Right atrium auricular region (tissue), 2 donors: Measurements from ENCODE around the gene KCNAB1. TPM values are rescaled to one million over a fixed set of nuclear protein-coding genes. Genes with fewer than 3 reads are reported as not detected.

Experiments
- DNase-seq: peaks from one replicate; pipeline ENCODE4 v3.0.0-alpha.2; 2019; ENCODE audit warnings: low spot score
- H3K27ac ChIP-seq, 2 donors: fragments of 200-600 bp; sonication (generic); 1 replicate in 1 of 2; 2 replicates in 1 of 2; pipeline ENCODE4 v1.5.1; 2016 to 2019
- H3K27me3 ChIP-seq, 2 donors: fragments of 200-600 bp; sonication (generic); one replicate each; pipeline versions ENCODE4 v1.5.1 to v1.6.0; 2017 to 2019
- H3K36me3 ChIP-seq: fragments of 200-600 bp; sonication (generic); one replicate; pipeline ENCODE4 v1.5.1; 2016
- H3K4me1 ChIP-seq, 2 donors: fragments of 200-600 bp; sonication (generic); one replicate each; pipeline versions ENCODE4 v1.5.1 to v1.6.0; 2017 to 2019
- H3K4me3 ChIP-seq, 2 donors: fragments of 200-600 bp; sonication (generic); 1 replicate in 1 of 2; 2 replicates in 1 of 2; pipeline ENCODE4 v1.5.1; 2017 to 2019; ENCODE audit warnings: mild to moderate bottlenecking in 1 of 2, moderate library complexity in 1 of 2
- H3K9me3 ChIP-seq, 2 donors: fragments of 200-600 bp; sonication (generic); one replicate each; pipeline ENCODE4 v1.5.1; 2019
- CTCF ChIP-seq, 2 donors: fragments of 200-600 bp; sonication (generic); IDR thresholded peaks; one replicate each; pipeline ENCODE4 v1.5.1; 2019; ENCODE audit warnings: antibody characterized with exemption in 2 of 2
- total RNA-seq, 2 donors: library from RNA; depleted of rRNA; stranded (reverse); fragments of >200 nt; gene quantifications; one replicate each; pipeline ENCODE4 v1.1.0, GENCODE V29; 2016

KCNAB1 gene
- total RNA-seq, 2 donors from 2014 or later, result 2.0 to 3.2 TPM

- no peak overlapping the region for H3K4me3 ChIP-seq
- no peak for TF ChIP-seq CTCF (IDR thresholded peaks at IDR 0.05)
- no peaks in the 10 kb centered on the region for H3K36me3 ChIP-seq
- no peak for DNase-seq
- H3K27ac ChIP-seq, result no peak overlapping the region
- H3K4me1 ChIP-seq, result no peaks in the 10 kb centered on the region
- no peaks in the 10 kb centered on the region for H3K9me3 ChIP-seq
- H3K27me3 ChIP-seq, result no peaks in the 10 kb centered on the region
Measured at GRCh38 chr3:156472684-156473083, 352.3 kb downstream of the KCNAB1 start.

GRCh38 chr3:156473341-156473740 lies 353.0 kb downstream of the KCNAB1 start:
- Histone ChIP-seq H3K36me3 (no peaks in the 10 kb centered on the region), H3K27ac (no peak overlapping the region), H3K9me3 (no peaks in the 10 kb centered on the region), H3K4me1 (no peaks in the 10 kb centered on the region), H3K27me3 (no peaks in the 10 kb centered on the region), H3K4me3 (no peak overlapping the region)
- no peak for DNase-seq
- no peak for TF ChIP-seq CTCF (IDR thresholded peaks at IDR 0.05)

GRCh38 chr3:156474560-156475389 lies 354.4 kb downstream of the KCNAB1 start:
- H3K27ac ChIP-seq, result no peak overlapping the region
- TF ChIP-seq CTCF (IDR thresholded peaks at IDR 0.05), result peak in 1 of 2 donors; percentile 43
- no peaks in the 10 kb centered on the region for H3K27me3 ChIP-seq
- no peaks in the 10 kb centered on the region for H3K4me1 ChIP-seq
- H3K36me3 ChIP-seq, result no peaks in the 10 kb centered on the region
- H3K4me3 ChIP-seq, result no peak overlapping the region
- no peak for DNase-seq
- no peaks in the 10 kb centered on the region for H3K9me3 ChIP-seq

GRCh38 chr3:156477323-156477722 lies 356.9 kb downstream of the KCNAB1 start:
- TF ChIP-seq CTCF (IDR thresholded peaks at IDR 0.05), result no peak
- no peak for DNase-seq
- H3K4me1 ChIP-seq, result no peaks in the 10 kb centered on the region

GRCh38 chr3:156478891-156479290 lies 358.5 kb downstream of the KCNAB1 start:
- Histone ChIP-seq H3K27me3 (no peaks in the 10 kb centered on the region), H3K9me3 (no peaks in the 10 kb centered on the region), H3K4me3 (no peak overlapping the region), H3K36me3 (no peaks in the 10 kb centered on the region), H3K4me1 (peaks cover 0 to 7% of the 10 kb centered on the region in 2 donors), H3K27ac (no peak overlapping the region)
- no peak for DNase-seq
- TF ChIP-seq CTCF (IDR thresholded peaks at IDR 0.05), result no peak

More at GRCh38 chr3:156477323-156477722, 356.9 kb downstream of the KCNAB1 start:
- H3K9me3 ChIP-seq, result no peaks in the 10 kb centered on the region
- no peak overlapping the region for H3K27ac ChIP-seq
- H3K36me3 ChIP-seq, result no peaks in the 10 kb centered on the region
- no peaks in the 10 kb centered on the region for H3K27me3 ChIP-seq
- no peak overlapping the region for H3K4me3 ChIP-seq
